Lung (tissue), 12 donors: ENCODE data around the gene ACBD6. TPM values are rescaled to one million over a fixed set of nuclear protein-coding genes. Genes with fewer than 3 reads are reported as not detected.

Experiments used
- ATAC-seq: fragments of 200-7000 bp; cut with Tn5 transposase; one replicate; pipeline ENCODE4 v1.9.1; 2020; ENCODE audit warnings: moderate number of reproducible peaks; ENCODE audit not compliant: insufficient read depth, low FRiP score
- DNase-seq, 3 donors: peaks; one replicate each; pipeline ENCODE4 v3.0.0-alpha.2; 2013 to 2017
- H3K27ac ChIP-seq, 2 donors: one replicate each; pipeline ENCODE4 v1.5.1; 2013; ENCODE audit warnings: mild to moderate bottlenecking in 2 of 2, moderate library complexity in 2 of 2, control low read depth in 1 of 2, inconsistent platforms in 1 of 2, low read depth in 1 of 2, low read length in 1 of 2
- H3K27me3 ChIP-seq, 3 donors: one replicate each; pipeline ENCODE4 v1.5.1; 2013; ENCODE audit warnings: low read length in 2 of 3; ENCODE audit not compliant: control insufficient read depth in 3 of 3, insufficient read depth in 3 of 3
- H3K36me3 ChIP-seq, 4 donors: one replicate each; pipeline ENCODE4 v1.5.1; 2013; ENCODE audit warnings: low read length in 4 of 4, mild to moderate bottlenecking in 1 of 4, moderate library complexity in 1 of 4; ENCODE audit not compliant: control insufficient read depth in 4 of 4, insufficient read depth in 4 of 4
- H3K4me1 ChIP-seq, 5 donors: one replicate each; pipeline ENCODE4 v1.5.1; 2013; ENCODE audit warnings: low read length in 5 of 5, mild to moderate bottlenecking in 2 of 5, moderate library complexity in 1 of 5; ENCODE audit not compliant: control insufficient read depth in 5 of 5, insufficient read depth in 5 of 5
- H3K4me3 ChIP-seq: one replicate; pipeline ENCODE4 v1.5.1; 2013; ENCODE audit warnings: mild to moderate bottlenecking, control low read depth, moderate library complexity
- H3K9ac ChIP-seq, 2 donors: one replicate each; pipeline ENCODE4 v1.5.1; 2013; ENCODE audit warnings: low read length in 2 of 2, control low read depth in 1 of 2; ENCODE audit not compliant: insufficient read depth in 1 of 2
- H3K9me3 ChIP-seq, 4 donors: one replicate each; pipeline ENCODE4 v1.5.1; 2013; ENCODE audit warnings: low read length in 3 of 4, mild to moderate bottlenecking in 1 of 4, moderate library complexity in 1 of 4; ENCODE audit not compliant: control insufficient read depth in 4 of 4, insufficient read depth in 3 of 4
- WGBS, 2 donors: extraction: QIAGEN DNeasy Blood & Tissue Kit; methylation state at CpG; one replicate each; pipeline ENCODE4 v1.1.7; 2013; 5-methylcytosine and 5-hydroxymethylcytosine counted together
- polyA plus RNA-seq, 2 donors: library from polyadenylated mRNA; stranded (reverse); fragments of 200-250 nt; gene quantifications; one replicate each; pipeline ENCODE4 v1.2.1, GENCODE V29; 2013
- total RNA-seq, 2 donors: library from RNA; depleted of rRNA in 1 of 2; stranded (reverse); fragments of >200 nt in 1 of 2; gene quantifications; one replicate each; pipeline ENCODE4 v1.2.1, GENCODE V29; 2014 to 2021
- TF ChIP-seq, protein P1 (sequence below): IDR thresholded peaks from 2 replicates; pipeline ENCODE4 v1.5.1; 2012; ENCODE audit warnings: mild to moderate bottlenecking; ENCODE audit errors: control extremely low read depth, extremely low read depth
- donor health status: control.
- donor health status: control.
- donor health status: Bipolar disorder and iron deficiency.
- donor health status: healthy.
- donor health status: DM: yes; HTN: yes; CAD: no.

ACBD6 gene
- total and polyA plus RNA-seq, 4 donors, result 28.1 to 53.3 (median 41.1) TPM

GRCh38 chr1:180533266-180533987 is 31.1 kb upstream of the ACBD6 start:
- Histone ChIP-seq H3K36me3 (no peaks in the 10 kb centered on the region), H3K9me3 (no peaks in the 10 kb centered on the region), H3K9ac (no peak overlapping the region), H3K4me3 (no peak overlapping the region), H3K27me3 (no peaks in the 10 kb centered on the region), H3K4me1 (peaks cover 0 to 4% (median 0%) of the 10 kb centered on the region in 5 donors), H3K27ac (no peak overlapping the region)
- DNase-seq, result peak; percentile 50 to 70 (median 54)
- TF ChIP-seq, protein P1, sequence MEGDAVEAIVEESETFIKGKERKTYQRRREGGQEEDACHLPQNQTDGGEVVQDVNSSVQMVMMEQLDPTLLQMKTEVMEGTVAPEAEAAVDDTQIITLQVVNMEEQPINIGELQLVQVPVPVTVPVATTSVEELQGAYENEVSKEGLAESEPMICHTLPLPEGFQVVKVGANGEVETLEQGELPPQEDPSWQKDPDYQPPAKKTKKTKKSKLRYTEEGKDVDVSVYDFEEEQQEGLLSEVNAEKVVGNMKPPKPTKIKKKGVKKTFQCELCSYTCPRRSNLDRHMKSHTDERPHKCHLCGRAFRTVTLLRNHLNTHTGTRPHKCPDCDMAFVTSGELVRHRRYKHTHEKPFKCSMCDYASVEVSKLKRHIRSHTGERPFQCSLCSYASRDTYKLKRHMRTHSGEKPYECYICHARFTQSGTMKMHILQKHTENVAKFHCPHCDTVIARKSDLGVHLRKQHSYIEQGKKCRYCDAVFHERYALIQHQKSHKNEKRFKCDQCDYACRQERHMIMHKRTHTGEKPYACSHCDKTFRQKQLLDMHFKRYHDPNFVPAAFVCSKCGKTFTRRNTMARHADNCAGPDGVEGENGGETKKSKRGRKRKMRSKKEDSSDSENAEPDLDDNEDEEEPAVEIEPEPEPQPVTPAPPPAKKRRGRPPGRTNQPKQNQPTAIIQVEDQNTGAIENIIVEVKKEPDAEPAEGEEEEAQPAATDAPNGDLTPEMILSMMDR, result peak; percentile 72
- WGBS, 2 donors, result 47 to 52% methylated on average over 10 of the region's 10 CpGs
- peak; percentile 57 for ATAC-seq

DNA sequence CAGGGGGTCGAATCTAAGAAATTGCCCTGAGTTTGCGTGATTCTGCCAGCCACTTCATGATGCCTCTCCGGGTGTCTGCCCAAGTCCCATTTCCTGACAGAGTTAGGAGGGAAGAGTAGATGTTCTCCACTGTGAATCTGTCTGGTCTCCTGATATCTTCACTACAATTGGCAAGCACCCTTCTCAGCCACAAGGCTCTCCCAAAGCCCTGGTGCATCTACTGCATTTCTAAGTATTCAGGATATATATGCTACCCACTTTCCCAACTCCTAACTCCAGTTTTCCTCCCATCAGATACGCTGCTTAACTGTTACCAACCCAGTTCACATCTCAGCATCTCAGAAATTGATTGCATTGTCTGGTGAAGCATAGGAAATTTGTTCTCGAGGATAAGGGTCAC is 30.5 kb upstream of the ACBD6 start:
- WGBS, 2 donors, result 83 to 91% methylated on average over 5 of the region's 5 CpGs
- Histone ChIP-seq H3K4me3 (no peak overlapping the region), H3K27me3 (no peaks in the 10 kb centered on the region), H3K4me1 (peaks cover 0 to 4% (median 0%) of the 10 kb centered on the region in 5 donors), H3K36me3 (no peaks in the 10 kb centered on the region), H3K9ac (no peak overlapping the region), H3K9me3 (no peaks in the 10 kb centered on the region), H3K27ac (peak overlapping the region in 1 of 2 donors; percentile 54)
- TF ChIP-seq, protein P1, result no peak
- no peak for ATAC-seq
- no peak for DNase-seq

DNA sequence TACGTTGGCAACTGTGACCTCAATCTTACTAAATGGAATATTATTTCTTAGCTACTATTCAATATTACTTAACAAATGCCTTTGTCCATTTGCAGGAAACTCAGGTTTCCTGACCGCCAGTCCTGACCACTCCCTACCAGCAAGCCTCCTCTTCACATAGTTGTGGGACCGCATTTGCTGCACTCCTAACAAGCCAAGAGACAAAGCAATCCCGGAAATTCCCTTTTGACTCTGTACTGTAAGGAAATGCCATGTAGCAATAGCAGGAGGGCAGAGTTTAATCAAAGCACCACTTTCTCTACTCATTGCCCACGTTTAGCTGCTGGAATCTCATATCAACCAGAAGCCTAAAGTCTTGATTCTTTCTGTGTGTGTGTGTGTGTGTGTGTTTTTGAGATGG is 28.1 kb upstream of the ACBD6 start:
- Histone ChIP-seq H3K36me3 (no peaks in the 10 kb centered on the region), H3K27me3 (no peaks in the 10 kb centered on the region), H3K4me3 (no peak overlapping the region), H3K4me1 (peaks cover 0 to 8% (median 3%) of the 10 kb centered on the region in 5 donors), H3K9me3 (no peaks in the 10 kb centered on the region), H3K9ac (no peak overlapping the region), H3K27ac (peak overlapping the region; percentile 17 to 86)
- DNase-seq, result peak in 2 of 3 donors; percentile 38 to 59
- TF ChIP-seq, protein P1, result no peak
- peak; percentile 80 for ATAC-seq
- WGBS, 2 donors, result 40 to 60% methylated on average over 5 of the region's 5 CpGs
